CD4-positive, CD25-positive, alpha-beta regulatory T cell (primary cell): ENCODE data around the gene ESCO1. TPM values are rescaled to one million over a fixed set of nuclear protein-coding genes. Genes with fewer than 3 reads are reported as not detected.
"Not testable (repeated sequence)": the region's sequence is repeated elsewhere in the genome, so short reads cannot be mapped to it uniquely, and the experiment has no call there.

Experiments
- ATAC-seq, 2 donors: fragments of 150-1000 bp; cut with Tn5 transposase; one replicate each; pipeline ENCODE4 v1.10.0; 2021; ENCODE audit warnings: low read depth in 2 of 2, moderate number of reproducible peaks in 2 of 2, moderate library complexity in 1 of 2
- DNase-seq, 3 donors: peaks; one replicate each; pipeline versions ENCODE4 v3.0.0 to v3.0.0-alpha.2; 2012 to 2022; ENCODE audit warnings: mixed read lengths in 1 of 3
- H3K27ac ChIP-seq: one replicate; pipeline ENCODE4 v1.7.0; 2013; ENCODE audit warnings: mild to moderate bottlenecking, low read length; ENCODE audit not compliant: insufficient read depth, poor library complexity, severe bottlenecking
- H3K27me3 ChIP-seq: one replicate; pipeline ENCODE4 v1.7.0; 2013; ENCODE audit warnings: low read length; ENCODE audit not compliant: control insufficient read depth, insufficient read depth
- H3K36me3 ChIP-seq: one replicate; pipeline ENCODE4 v1.7.0; 2013; ENCODE audit warnings: mild to moderate bottlenecking, low read length, moderate library complexity; ENCODE audit not compliant: control insufficient read depth, insufficient read depth
- H3K4me1 ChIP-seq: 2 replicates; pipeline ENCODE4 v1.7.0; 2013; ENCODE audit warnings: mild to moderate bottlenecking, low read length; ENCODE audit not compliant: insufficient read depth, control insufficient read depth, poor library complexity, severe bottlenecking
- H3K4me3 ChIP-seq: one replicate; pipeline ENCODE4 v1.7.0; 2013; ENCODE audit warnings: low read depth, mild to moderate bottlenecking, low read length, moderate library complexity
- H3K9me3 ChIP-seq, 2 experiments: 1 replicate in 1 of 2; 2 replicates in 1 of 2; pipeline ENCODE4 v1.7.0; 2013; ENCODE audit warnings: low read length in 2 of 2, mild to moderate bottlenecking in 1 of 2, moderate library complexity in 1 of 2; ENCODE audit not compliant: control insufficient read depth in 2 of 2
- H3K27ac Mint-ChIP-seq, 3 donors: one replicate each; pipeline ENCODE4 v1.8.0; 2020 to 2022; ENCODE audit warnings: mild to moderate bottlenecking in 3 of 3, mixed read lengths in 3 of 3, moderate library complexity in 2 of 3
- H3K27me3 Mint-ChIP-seq: one replicate; pipeline ENCODE4 v1.8.0; 2022; ENCODE audit warnings: mild to moderate bottlenecking, mixed read lengths
- H3K36me3 Mint-ChIP-seq: one replicate; pipeline ENCODE4 v1.8.0; 2020; ENCODE audit warnings: mixed read lengths
- H3K4me1 Mint-ChIP-seq, 4 donors: one replicate each; pipeline ENCODE4 v1.8.0; 2020 to 2022; ENCODE audit warnings: mixed read lengths in 4 of 4, mild to moderate bottlenecking in 1 of 4
- H3K4me3 Mint-ChIP-seq, 4 donors: one replicate each; pipeline ENCODE4 v1.8.0; 2020 to 2022; ENCODE audit warnings: mild to moderate bottlenecking in 4 of 4, mixed read lengths in 4 of 4, moderate library complexity in 3 of 4
- H3K9me3 Mint-ChIP-seq, 7 donors: one replicate each; pipeline ENCODE4 v1.8.0; 2020 to 2022; ENCODE audit warnings: mixed read lengths in 7 of 7, mild to moderate bottlenecking in 3 of 7, moderate library complexity in 2 of 7
- polyA plus RNA-seq, 4 donors: library from polyadenylated mRNA; unstranded; fragments of 300-500 nt; fragmentation: Illumina TruSeq; gene quantifications; one replicate each; pipeline ENCODE4 v1.2.3, GENCODE V29; 2021
- total RNA-seq: library from RNA; stranded (reverse); gene quantifications from one replicate; pipeline ENCODE4 v1.2.3, GENCODE V29; 2022

The ESCO1 gene, protein sequence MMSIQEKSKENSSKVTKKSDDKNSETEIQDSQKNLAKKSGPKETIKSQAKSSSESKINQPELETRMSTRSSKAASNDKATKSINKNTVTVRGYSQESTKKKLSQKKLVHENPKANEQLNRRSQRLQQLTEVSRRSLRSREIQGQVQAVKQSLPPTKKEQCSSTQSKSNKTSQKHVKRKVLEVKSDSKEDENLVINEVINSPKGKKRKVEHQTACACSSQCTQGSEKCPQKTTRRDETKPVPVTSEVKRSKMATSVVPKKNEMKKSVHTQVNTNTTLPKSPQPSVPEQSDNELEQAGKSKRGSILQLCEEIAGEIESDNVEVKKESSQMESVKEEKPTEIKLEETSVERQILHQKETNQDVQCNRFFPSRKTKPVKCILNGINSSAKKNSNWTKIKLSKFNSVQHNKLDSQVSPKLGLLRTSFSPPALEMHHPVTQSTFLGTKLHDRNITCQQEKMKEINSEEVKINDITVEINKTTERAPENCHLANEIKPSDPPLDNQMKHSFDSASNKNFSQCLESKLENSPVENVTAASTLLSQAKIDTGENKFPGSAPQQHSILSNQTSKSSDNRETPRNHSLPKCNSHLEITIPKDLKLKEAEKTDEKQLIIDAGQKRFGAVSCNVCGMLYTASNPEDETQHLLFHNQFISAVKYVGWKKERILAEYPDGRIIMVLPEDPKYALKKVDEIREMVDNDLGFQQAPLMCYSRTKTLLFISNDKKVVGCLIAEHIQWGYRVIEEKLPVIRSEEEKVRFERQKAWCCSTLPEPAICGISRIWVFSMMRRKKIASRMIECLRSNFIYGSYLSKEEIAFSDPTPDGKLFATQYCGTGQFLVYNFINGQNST
- total RNA-seq (37.1 TPM), polyA plus RNA-seq (1 to 10 TPM; 6.2 to 8.6 (median 7.4) TPM)

DNA sequence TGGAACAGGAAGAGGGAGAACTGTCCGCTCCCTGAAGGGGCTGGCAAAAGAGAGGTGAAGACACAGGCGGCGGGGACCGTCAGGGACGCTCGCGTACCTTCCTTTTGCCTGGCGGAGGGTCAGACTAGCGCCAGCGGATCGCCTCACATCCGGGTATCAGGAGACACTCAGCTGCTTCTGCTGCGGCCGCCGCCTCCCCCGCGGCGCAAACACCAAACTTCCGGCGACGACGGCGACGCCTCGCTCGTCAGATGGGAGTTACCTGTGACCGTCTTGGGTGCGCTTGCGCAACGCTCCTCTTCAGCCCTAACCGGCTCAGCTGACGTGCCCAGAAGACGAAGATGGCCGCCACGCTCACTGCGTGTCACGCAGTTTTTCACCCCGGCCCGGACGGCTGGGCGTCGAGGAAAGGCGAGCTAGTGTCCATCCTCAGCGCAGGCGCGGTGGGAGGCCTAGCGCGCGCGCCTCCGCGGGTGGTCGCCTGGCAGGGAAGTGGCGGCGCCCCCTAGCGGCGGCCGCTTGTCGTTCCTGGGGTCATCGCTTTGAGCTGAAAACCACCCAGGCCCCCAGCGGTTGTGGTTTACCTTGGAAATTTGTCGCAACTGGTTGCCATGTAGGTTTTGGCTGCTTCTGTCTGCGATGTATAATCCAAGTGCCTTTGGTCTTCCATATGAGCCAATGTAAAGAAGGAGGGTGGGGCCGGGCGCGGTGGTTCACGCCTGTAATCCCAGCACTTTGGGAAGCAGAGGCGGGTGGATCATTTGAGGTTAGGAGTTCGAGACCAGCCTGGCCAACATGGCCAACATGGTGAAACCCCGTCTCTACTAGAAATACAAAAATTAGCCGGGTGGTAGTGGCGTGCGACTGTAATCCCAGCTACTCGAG is at the start of gene ESCO1:
TSS of gene ESCO1 (minus strand) at position 179 of the 885 bp plus-strand sequence. CDS start 25,861 bp downstream, outside the sequence.
- Mint-ChIP-seq H3K36me3 (no peaks in the 10 kb centered on the region), H3K4me1 (peaks cover 24 to 40% (median 32%) of the 10 kb centered on the region in 4 donors), H3K27me3 (peaks cover 15% of the 10 kb centered on the region), H3K9me3 (no peaks in the 10 kb centered on the region), H3K4me3 (peak within 1 kb of the TSS; percentile 94 to 100 (median 98)), H3K27ac (peak within 1 kb of the TSS; percentile 98 to 100 (median 99))
- H3K27ac ChIP-seq: peak within 1 kb of the TSS; percentile 97
- H3K9me3 ChIP-seq: no peaks in the 10 kb centered on the region
- ATAC-seq (peak; percentile 88 to 89), DNase-seq (peak; percentile 91 to 98 (median 97))
- no peaks in the 10 kb centered on the region for H3K27me3 ChIP-seq
- peak within 1 kb of the TSS; percentile 80 for H3K4me3 ChIP-seq
- H3K36me3 ChIP-seq: no peaks in the 10 kb centered on the region
- H3K4me1 ChIP-seq: peaks cover 36% of the 10 kb centered on the region

DNA sequence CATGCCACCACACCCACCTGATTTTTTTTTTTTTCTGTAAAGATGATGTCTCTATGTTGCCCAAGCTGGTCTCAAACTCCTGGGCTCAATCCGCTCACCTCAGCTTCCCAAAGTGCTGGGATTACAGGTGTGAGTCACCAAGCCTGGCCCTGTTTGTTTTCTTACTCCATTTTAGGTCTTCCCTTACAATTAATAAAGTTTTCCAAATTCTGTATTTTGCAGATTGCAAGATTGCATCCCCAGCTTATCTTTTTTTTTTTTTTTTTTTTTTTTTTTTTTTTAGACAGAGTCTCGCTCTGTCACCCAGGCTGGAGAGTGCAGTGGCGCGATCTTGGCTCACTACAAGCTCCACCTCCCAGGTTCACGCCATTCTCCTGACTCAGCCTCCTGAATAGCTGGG is 39.9 kb upstream of the ESCO1 start:
- not testable (repeated sequence) for DNase-seq, H3K9me3 ChIP-seq, H3K36me3 Mint-ChIP-seq, H3K4me3 ChIP-seq, H3K27ac Mint-ChIP-seq, H3K4me3 Mint-ChIP-seq, H3K27me3 ChIP-seq, H3K4me1 Mint-ChIP-seq, ATAC-seq, H3K36me3 ChIP-seq, H3K9me3 Mint-ChIP-seq, H3K27ac ChIP-seq, H3K27me3 Mint-ChIP-seq, H3K4me1 ChIP-seq

DNA sequence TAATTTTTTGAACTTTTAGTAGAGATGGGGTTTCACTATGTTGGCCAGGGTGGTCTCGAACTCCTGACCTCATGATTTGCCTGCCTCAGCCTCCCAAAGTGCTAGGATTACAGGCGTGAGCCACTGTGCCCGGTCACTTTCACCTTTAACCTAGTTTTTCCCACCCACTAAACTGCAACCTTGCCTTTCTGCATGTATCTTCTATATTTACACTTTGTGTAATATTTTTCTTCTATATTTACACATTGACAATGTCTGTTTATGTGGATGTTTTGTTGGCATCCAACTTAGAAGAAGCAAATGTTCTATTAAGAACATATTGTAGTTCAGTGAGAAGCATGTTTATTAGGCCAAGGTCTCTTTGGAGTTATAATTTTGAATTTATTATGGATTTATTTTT is 38.3 kb upstream of the ESCO1 start:
- no peaks in the 10 kb centered on the region for H3K9me3 ChIP-seq
- H3K9me3 Mint-ChIP-seq: no peaks in the 10 kb centered on the region
- DNase-seq (no peak), ATAC-seq (no peak)
- H3K27me3 ChIP-seq: no peaks in the 10 kb centered on the region
- no peak overlapping the region for H3K4me3 ChIP-seq
- H3K36me3 ChIP-seq: no peaks in the 10 kb centered on the region
- no peak overlapping the region for H3K4me3 Mint-ChIP-seq
- H3K27ac ChIP-seq: no peak overlapping the region
- H3K36me3 Mint-ChIP-seq: no peaks in the 10 kb centered on the region
- no peaks in the 10 kb centered on the region for H3K27me3 Mint-ChIP-seq
- peak overlapping the region in 2 of 3 donors; percentile 59 to 80 for H3K27ac Mint-ChIP-seq
- H3K4me1 Mint-ChIP-seq: peaks cover 0 to 3% (median under 1%) of the 10 kb centered on the region in 4 donors
- no peaks in the 10 kb centered on the region for H3K4me1 ChIP-seq

DNA sequence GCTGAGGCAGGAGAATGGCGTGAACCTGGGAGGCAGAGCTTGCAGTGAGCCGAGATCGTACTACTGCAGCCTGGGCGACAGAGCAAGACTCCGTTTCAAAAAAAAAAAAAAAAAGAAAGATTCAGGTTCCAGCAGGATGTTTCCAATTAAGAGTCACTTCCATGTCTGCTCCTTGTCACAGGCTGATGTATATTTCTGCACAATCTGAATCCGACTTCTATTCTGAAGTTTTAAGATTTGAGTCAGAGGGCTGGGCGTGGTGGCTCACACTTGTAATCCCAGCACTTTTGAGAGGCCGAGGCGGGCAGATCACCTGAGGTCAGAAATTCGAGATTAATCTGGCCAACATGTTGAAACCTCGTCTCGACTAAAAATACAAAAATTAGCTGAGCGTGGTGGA is 36.3 kb upstream of the ESCO1 start:
- Mint-ChIP-seq H3K27me3 (no peaks in the 10 kb centered on the region), H3K9me3 (no peaks in the 10 kb centered on the region), H3K4me1 (peaks cover 0 to 3% (median under 1%) of the 10 kb centered on the region in 4 donors), H3K4me3 (no peak overlapping the region), H3K27ac (no peak overlapping the region), H3K36me3 (no peaks in the 10 kb centered on the region)
- DNase-seq (no peak), ATAC-seq (no peak)
- Histone ChIP-seq H3K9me3 (no peaks in the 10 kb centered on the region), H3K4me3 (no peak overlapping the region), H3K36me3 (peaks cover 4% of the 10 kb centered on the region), H3K27ac (no peak overlapping the region), H3K4me1 (no peaks in the 10 kb centered on the region), H3K27me3 (no peaks in the 10 kb centered on the region)

DNA sequence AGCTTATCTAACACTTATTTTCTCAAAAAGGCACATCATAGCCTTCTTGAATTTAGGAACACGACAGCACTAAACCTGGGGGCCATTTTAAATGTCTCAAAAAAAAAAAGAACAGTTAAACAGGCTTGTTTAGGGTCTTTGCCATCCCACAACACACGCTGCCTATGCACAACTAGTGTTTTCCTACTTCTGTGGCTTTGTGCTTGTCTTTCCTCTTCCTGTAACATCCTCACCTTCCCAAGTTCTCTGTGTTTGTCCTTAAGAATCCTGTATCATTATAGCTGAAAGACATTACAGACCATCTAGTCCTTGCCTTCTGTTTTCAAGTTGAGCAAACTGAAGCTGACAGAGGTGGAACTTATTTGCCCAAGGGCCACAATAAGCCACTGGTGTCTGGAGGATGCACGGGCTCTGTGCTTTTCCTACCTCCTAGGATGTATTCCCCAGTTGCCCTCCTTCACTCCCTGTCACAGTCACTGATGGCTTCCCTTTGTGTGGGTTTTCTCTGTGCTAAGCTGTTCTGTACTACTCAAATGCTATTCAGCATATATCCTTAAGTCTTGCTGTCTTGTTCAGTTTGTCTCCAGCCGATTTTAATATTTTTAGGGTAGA is 34.2 kb upstream of the ESCO1 start:
- Mint-ChIP-seq H3K36me3 (peaks cover 6% of the 10 kb centered on the region), H3K27ac (peak overlapping the region in 2 of 3 donors; percentile 4 to 52), H3K9me3 (no peaks in the 10 kb centered on the region), H3K4me1 (peaks cover 0 to 6% (median 4%) of the 10 kb centered on the region in 4 donors), H3K4me3 (no peak overlapping the region), H3K27me3 (no peaks in the 10 kb centered on the region)
- H3K4me3 ChIP-seq: no peak overlapping the region
- no peak overlapping the region for H3K27ac ChIP-seq
- no peak for DNase-seq
- peaks cover 12% of the 10 kb centered on the region for H3K36me3 ChIP-seq
- ATAC-seq: no peak
- no peaks in the 10 kb centered on the region for H3K4me1 ChIP-seq
- no peaks in the 10 kb centered on the region for H3K9me3 ChIP-seq
- H3K27me3 ChIP-seq: no peaks in the 10 kb centered on the region

DNA sequence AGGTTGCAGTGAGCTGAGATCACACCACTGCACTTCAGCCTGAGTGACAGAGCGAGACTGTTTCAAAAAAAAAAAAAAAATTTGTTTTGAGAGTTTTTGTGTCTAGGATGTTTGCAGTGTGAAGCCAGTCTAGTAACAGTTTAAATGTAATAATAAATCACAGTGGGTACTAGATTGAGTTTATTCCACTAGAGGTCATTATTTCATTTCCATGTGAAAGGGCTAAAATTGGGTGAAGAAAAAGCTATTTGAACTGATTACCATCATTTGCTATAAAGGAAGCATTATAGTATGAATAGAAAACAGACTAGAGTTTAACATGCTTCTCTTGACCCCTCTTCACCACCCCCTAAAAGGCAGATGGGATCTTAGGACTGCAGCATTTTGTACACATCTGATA is 31.9 kb upstream of the ESCO1 start:
- Mint-ChIP-seq H3K4me1 (peaks cover 18 to 26% (median 22%) of the 10 kb centered on the region in 4 donors), H3K9me3 (no peaks in the 10 kb centered on the region), H3K27me3 (no peaks in the 10 kb centered on the region), H3K4me3 (no peak overlapping the region), H3K36me3 (peaks cover 18% of the 10 kb centered on the region), H3K27ac (no peak overlapping the region)
- Histone ChIP-seq H3K27ac (no peak overlapping the region), H3K36me3 (peaks cover 21% of the 10 kb centered on the region), H3K4me3 (no peak overlapping the region), H3K9me3 (no peaks in the 10 kb centered on the region), H3K4me1 (peaks cover 18% of the 10 kb centered on the region), H3K27me3 (no peaks in the 10 kb centered on the region)
- ATAC-seq (no peak), DNase-seq (peak in 1 of 3 donors; percentile 10)
